Astrocyte of the spinal cord (primary cell): Measurements from ENCODE around the gene CNTRL.

Experiments used
- DNase-seq: peaks from one replicate; pipeline ENCODE4 v3.0.0; 2011; ENCODE audit warnings: low read depth, low spot score
- H3K4me3 ChIP-seq: 2 replicates; pipeline ENCODE4 v1.5.1; 2011; ENCODE audit warnings: low read depth, mild to moderate bottlenecking, low read length, moderate library complexity
- CTCF ChIP-seq: IDR thresholded peaks from 2 replicates; pipeline ENCODE4 v1.5.1; 2012; ENCODE audit warnings: low read depth, mild to moderate bottlenecking, low read length, inconsistent platforms
- in situ Hi-C: cut with HindIII; loops from 2 replicates; pipeline ENCODE4 v1.10.0; 2017; ENCODE audit warnings: low sequenced_read_pairs

The CNTRL gene

DNA sequence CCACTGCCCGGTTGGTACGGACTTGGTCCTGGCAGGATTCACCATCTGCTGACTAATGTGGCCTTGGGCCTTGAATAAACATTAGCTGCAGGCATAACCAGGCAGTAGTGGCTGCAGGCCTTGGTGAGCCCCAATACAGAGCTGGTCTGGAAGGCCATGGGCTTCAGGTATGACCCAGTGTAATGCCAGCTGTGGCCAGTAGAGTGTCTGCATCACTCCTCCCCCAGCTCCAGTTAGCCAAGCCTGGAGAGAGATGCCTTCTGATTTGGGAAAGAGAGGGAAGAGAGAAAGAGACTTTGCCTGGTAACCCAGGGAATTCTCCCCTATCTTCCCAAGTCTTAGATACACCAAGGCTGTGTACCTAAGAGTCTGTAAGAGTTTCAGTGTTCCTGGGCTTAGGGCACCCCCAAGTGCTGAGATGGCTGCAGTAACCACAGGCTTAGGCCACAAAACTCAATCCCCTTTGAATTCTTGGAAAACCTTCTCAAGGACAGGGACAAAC is 19.1 kb upstream of the CNTRL start:
- in situ Hi-C loops: no loop called here
- DNase-seq: no peak
- peak; percentile 50 for TF ChIP-seq CTCF

DNA sequence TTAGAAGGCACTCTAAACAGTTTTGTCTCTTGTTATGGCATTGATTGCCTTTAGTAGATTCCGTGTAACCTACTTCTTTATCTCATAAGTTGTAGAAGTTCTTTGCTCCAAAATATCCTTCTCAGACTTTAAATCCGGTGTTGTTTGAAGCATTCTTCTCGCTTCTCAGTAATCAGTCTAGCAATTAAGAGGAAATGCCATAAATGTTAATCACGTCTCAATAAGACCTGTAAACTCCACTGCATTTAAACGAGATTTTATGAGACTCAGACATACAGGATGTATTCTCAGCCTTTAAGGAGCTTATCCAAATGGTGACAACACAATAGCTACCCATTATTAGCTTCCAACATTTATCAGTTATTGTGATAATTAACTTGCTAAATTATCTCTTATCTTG is 16.9 kb upstream of the CNTRL start:
- no peak for TF ChIP-seq CTCF
- DNase-seq: no peak
- no peak overlapping the region for H3K4me3 ChIP-seq
- in situ Hi-C loops: no loop called here

More for the DNA sequence above, 19.1 kb upstream of the CNTRL start:
- no peak overlapping the region for H3K4me3 ChIP-seq

DNA sequence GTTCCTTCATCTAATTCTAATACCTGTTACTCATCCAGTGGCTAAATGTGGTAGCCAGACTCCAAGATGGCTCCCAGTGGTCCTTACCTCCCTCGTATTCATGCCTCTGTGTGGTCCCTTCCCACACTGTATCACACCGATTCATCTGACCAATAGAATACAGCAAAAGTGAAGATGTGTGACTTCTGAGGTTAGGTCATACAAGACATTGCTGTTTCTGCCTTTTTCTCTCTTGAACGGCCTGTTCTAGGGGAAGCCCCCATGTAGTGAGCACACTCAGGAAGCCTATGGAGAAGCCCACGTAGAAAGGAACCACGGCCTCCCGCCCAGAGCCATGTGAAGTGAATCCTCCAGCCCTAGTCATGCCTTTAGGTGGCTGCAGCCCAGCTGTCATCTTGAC is 15.2 kb upstream of the CNTRL start:
- in situ Hi-C loops: no loop called here
- DNase-seq: no peak
- H3K4me3 ChIP-seq: no peak overlapping the region
- TF ChIP-seq CTCF: no peak

DNA sequence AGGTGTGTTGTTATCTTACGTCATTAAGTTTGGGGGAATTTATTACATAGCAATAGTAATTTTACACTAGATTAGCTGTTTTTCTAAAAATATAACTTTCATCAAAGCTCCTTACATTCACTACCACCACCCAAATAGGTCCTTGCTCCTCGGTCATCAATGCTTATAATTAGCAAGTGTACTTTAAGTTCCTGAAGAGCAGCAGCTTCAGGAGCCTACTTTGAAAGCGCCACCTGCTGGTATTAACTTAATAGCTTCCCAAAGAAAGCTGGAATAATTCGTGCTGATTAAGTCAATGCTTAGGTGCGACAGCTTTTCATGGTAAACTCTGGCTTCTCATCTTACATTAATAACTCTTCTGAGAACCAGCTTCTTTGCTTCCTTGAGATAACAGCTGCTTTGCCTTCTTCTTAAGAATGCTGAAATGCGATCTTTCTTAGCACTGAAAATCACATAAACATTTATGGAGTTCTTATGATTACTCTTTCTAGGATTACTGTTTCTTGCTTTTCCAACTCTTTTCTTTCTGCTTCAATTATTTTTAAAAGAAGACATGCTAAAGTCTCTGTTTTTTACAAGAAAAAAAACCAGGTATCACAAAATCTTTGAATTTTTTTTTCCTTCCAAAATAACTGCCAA is 14.6 kb upstream of the CNTRL start:
- peak; percentile 79 for DNase-seq
- in situ Hi-C loops: no loop called here
- peak; percentile 63 for TF ChIP-seq CTCF
- no peak overlapping the region for H3K4me3 ChIP-seq

DNA sequence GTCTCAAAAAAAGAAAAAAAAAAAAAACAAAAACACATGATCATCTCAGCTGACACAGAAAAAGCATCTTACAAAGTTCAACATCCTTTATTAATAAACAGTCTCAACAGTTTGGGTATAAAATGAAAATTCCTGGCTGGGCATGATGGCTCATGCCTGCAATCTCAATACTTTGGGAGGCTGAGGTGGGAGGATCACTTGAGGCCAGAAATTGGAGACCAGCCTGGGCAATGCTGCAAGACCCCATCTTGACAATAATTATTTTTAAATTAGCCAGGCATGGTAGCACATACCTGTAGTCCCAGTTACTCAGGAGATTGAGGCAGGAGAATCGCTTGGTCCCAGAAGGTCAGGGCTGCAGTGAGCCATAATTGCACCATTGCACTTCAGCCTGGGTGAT is 7.9 kb upstream of the CNTRL start:
- TF ChIP-seq CTCF: no peak
- no peak for DNase-seq
- in situ Hi-C loops: no loop called here
- H3K4me3 ChIP-seq: no peak overlapping the region

- DNase-seq: no peak
- in situ Hi-C loops: no loop called here
- H3K4me3 ChIP-seq: no peak overlapping the region
- no peak for TF ChIP-seq CTCF
Measured at GRCh38 chr9:121067640-121068039, 7.1 kb upstream of the CNTRL start.

- no peak overlapping the region for H3K4me3 ChIP-seq
- DNase-seq: no peak
- TF ChIP-seq CTCF: no peak
- in situ Hi-C loops: no loop called here
Measured at GRCh38 chr9:121069396-121069795, 5.4 kb upstream of the CNTRL start.
